ENCODE data around the gene ME2.
"Not testable (repeated sequence)": the region's sequence is repeated elsewhere in the genome, so short reads cannot be mapped to it uniquely, and the experiment has no call there.

ME2 gene

GRCh38 chr18:50970006-50970405 is 91.1 kb downstream of the ME2 start:
- no peak overlapping the region for H3K4me3 ChIP-seq (ENCODE audit: low read depth, low read length)
- no peak for DNase-seq (ENCODE audit: low read depth)
- no peak for TF ChIP-seq CTCF (conservative IDR thresholded peaks at IDR 0.05; ENCODE audit: low read depth, low read length)

DNA sequence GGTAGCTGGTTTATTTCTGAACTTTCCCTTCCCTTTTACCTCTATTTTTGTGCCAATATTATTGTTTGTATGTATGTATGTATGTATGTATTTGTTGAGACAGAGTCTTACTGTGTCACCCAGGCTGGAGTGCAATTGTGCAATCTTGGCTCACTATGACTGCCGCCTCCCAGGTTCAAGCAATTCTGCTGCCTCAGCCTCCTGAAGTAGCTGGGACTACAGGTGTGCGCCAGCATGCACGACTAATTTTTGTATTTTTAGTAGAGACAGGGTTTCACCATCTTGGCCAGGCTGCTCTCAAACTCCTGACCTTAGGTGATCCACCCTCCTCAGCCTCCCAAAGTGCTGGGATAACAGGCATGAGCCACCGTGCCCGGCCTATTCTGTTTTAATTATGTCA is 93.5 kb downstream of the ME2 start:
- DNase-seq (ENCODE audit: low read depth), result not testable (repeated sequence)

GRCh38 chr18:50973367-50974126 is 94.6 kb downstream of the ME2 start:
- no peak for TF ChIP-seq CTCF (conservative IDR thresholded peaks at IDR 0.05; ENCODE audit: low read depth, low read length)
- DNase-seq (ENCODE audit: low read depth), result peak; percentile 41
- no peak overlapping the region for H3K4me3 ChIP-seq (ENCODE audit: low read depth, low read length)

More for the DNA sequence above, 93.5 kb downstream of the ME2 start:
- not testable (repeated sequence) for H3K4me3 ChIP-seq (ENCODE audit: low read depth, low read length)

GRCh38 chr18:50977037-50977760 is 98.3 kb downstream of the ME2 start:
- no peak for TF ChIP-seq CTCF (conservative IDR thresholded peaks at IDR 0.05; ENCODE audit: low read depth, low read length)
- no peak overlapping the region for H3K4me3 ChIP-seq (ENCODE audit: low read depth, low read length)
- no peak for DNase-seq (ENCODE audit: low read depth)

GRCh38 chr18:50981381-50981780 is 102.5 kb downstream of the ME2 start:
- no peak for TF ChIP-seq CTCF (conservative IDR thresholded peaks at IDR 0.05; ENCODE audit: low read depth, low read length)
- peak; percentile 16 for DNase-seq (ENCODE audit: low read depth)
- no peak overlapping the region for H3K4me3 ChIP-seq (ENCODE audit: low read depth, low read length)

DNA sequence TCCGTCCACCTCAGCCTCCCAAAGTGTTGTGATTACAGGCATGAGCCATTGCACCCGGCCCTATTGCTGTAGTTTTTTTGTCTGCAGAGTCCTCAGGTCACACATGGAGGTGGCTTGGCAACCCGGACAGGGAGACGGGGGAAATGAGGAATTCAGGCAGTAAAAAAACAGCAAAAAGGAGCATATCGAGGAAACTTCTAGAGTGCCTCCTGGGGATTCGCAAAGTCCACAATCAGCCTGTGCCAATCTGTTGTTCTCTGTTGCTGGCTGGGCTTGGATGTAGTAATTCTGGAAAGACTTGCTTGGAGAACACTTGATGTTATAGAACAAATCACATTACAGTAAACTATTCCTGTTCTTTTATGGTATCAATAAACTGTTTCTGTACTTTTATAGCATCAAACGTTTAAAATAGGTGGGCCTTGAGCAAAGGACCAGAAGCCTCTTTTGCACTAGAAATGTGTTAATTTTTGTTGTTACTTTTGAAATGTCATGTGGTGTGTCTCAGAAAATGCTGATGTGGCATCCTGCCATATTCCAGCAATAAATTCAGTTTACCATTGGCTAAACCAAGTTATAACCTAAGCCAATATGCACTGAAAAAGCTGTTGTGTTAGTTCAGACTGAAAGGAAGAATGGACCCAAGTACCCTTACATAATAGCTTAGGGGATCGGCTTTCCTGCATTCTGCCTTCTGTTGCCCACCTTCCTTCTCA is 103.3 kb downstream of the ME2 start:
- no peak for TF ChIP-seq CTCF (conservative IDR thresholded peaks at IDR 0.05; ENCODE audit: low read depth, low read length)
- DNase-seq (ENCODE audit: low read depth), result no peak

GRCh38 chr18:50982802-50983179 is 103.9 kb downstream of the ME2 start:
- TF ChIP-seq CTCF (conservative IDR thresholded peaks at IDR 0.05; ENCODE audit: low read depth, low read length), result peak; percentile 35
- DNase-seq (ENCODE audit: low read depth), result peak; percentile 36
- H3K4me3 ChIP-seq (ENCODE audit: low read depth, low read length), result no peak overlapping the region

More for the DNA sequence above, 103.3 kb downstream of the ME2 start:
- H3K4me3 ChIP-seq (ENCODE audit: low read depth, low read length), result no peak overlapping the region

Data from choroid plexus epithelial cell (primary cell).